WTC11 (cell line): ENCODE data around the gene BCL11B. TPM values are rescaled to one million over a fixed set of nuclear protein-coding genes. Genes with fewer than 3 reads are reported as not detected.
A peak's percentile ranks its signal among the peaks of the same experiment; 100 is the strongest.

Experiments
- ATAC-seq: fragments of 200-7000 bp; cut with Tn5 transposase; 2 replicates; pipeline ENCODE4 v1.10.0; 2021; ENCODE audit warnings: mild to moderate bottlenecking, moderate library complexity
- CTCF ChIA-PET: fragments of 300-600 bp; sonication (Branson Sonifier 250); formaldehyde crosslinking; loops from one replicate; lab custom pipeline; 2021; ENCODE audit warnings: antibody characterized with exemption; lab: Charles Lee
- POLR2A ChIA-PET: fragments of 350-600 bp; sonication (Branson Sonifier 250); formaldehyde crosslinking; loops from one replicate; lab custom pipeline; 2021; ENCODE audit warnings: antibody characterized with exemption; lab: Charles Lee
- DNase-seq: peaks from one replicate; pipeline ENCODE4 v3.0.0; 2021; ENCODE audit warnings: low spot score
- H3K27ac Mint-ChIP-seq: 2 replicates; pipeline ENCODE4 v1.8.0; 2021; ENCODE audit warnings: mixed read lengths
- H3K27me3 Mint-ChIP-seq: 2 replicates; pipeline ENCODE4 v1.8.0; 2021; ENCODE audit warnings: low read depth, mild to moderate bottlenecking, moderate library complexity, mixed read lengths
- H3K36me3 Mint-ChIP-seq: 2 replicates; pipeline ENCODE4 v1.8.0; 2021; ENCODE audit warnings: mixed read lengths
- H3K4me1 Mint-ChIP-seq: 2 replicates; pipeline ENCODE4 v1.8.0; 2022; ENCODE audit warnings: mixed read lengths
- H3K4me3 Mint-ChIP-seq: 2 replicates; pipeline ENCODE4 v1.8.0; 2021; ENCODE audit warnings: mild to moderate bottlenecking, moderate library complexity, mixed read lengths
- H3K9me3 Mint-ChIP-seq: 2 replicates; pipeline ENCODE4 v1.8.0; 2021; ENCODE audit warnings: mixed read lengths
- CBFB ChIP-seq: sonication (generic); formaldehyde crosslinking; IDR thresholded peaks from 2 replicates; pipeline ENCODE4 v1.8.1; 2022; ENCODE audit warnings: mild to moderate bottlenecking, low read depth, missing genetic modification reagents
- FOXJ3 ChIP-seq: sonication (generic); formaldehyde crosslinking; IDR thresholded peaks from 2 replicates; pipeline ENCODE4 v1.9.0; 2021; ENCODE audit warnings: missing genetic modification reagents, mild to moderate bottlenecking, borderline replicate concordance
- KAT7 ChIP-seq: sonication (generic); formaldehyde crosslinking; IDR thresholded peaks from 2 replicates; pipeline ENCODE4 v1.8.1; 2023; ENCODE audit warnings: missing genetic modification reagents, mild to moderate bottlenecking, borderline replicate concordance
- TCF7 ChIP-seq: sonication (generic); formaldehyde crosslinking; IDR thresholded peaks from 2 replicates; pipeline ENCODE4 v1.8.0; 2022; ENCODE audit warnings: mild to moderate bottlenecking, low read depth, missing genetic modification reagents, moderate library complexity
- TEAD4 ChIP-seq: sonication (generic); formaldehyde crosslinking; IDR thresholded peaks from 2 replicates; pipeline ENCODE4 v1.8.0; 2022; ENCODE audit warnings: mild to moderate bottlenecking, missing genetic modification reagents
- total RNA-seq: library from RNA; stranded (reverse); gene quantifications from 3 replicates; pipeline ENCODE4 v1.2.3, GENCODE V29; 2021
- TF ChIP-seq, protein P1 (sequence below): fragments of 250-450 bp; sonication (Bioruptor Pico); IDR thresholded peaks from 2 replicates; pipeline ENCODE4 v1.8.0; 2021; ENCODE audit warnings: mild to moderate bottlenecking
- TF ChIP-seq, protein P2 (sequence below): sonication (generic); formaldehyde crosslinking; IDR thresholded peaks from 2 replicates; pipeline ENCODE4 v1.8.0; 2022; ENCODE audit warnings: missing genetic modification reagents
- TF ChIP-seq, protein P3 (sequence below): sonication (generic); formaldehyde crosslinking; IDR thresholded peaks from 2 replicates; pipeline ENCODE4 v1.8.0; 2022; ENCODE audit warnings: mild to moderate bottlenecking, missing genetic modification reagents
- TF ChIP-seq, protein P4 (sequence below): sonication (generic); formaldehyde crosslinking; IDR thresholded peaks from 2 replicates; pipeline ENCODE4 v1.8.1; 2022; ENCODE audit warnings: mild to moderate bottlenecking, moderate library complexity, missing genetic modification reagents
- TF ChIP-seq, protein P5 (sequence below): sonication (generic); formaldehyde crosslinking; IDR thresholded peaks from 2 replicates; pipeline ENCODE4 v1.8.0; 2023; ENCODE audit warnings: missing genetic modification reagents

The BCL11B gene
- total RNA-seq, 1 experiment from 2014 or later: 9.1 TPM

DNA sequence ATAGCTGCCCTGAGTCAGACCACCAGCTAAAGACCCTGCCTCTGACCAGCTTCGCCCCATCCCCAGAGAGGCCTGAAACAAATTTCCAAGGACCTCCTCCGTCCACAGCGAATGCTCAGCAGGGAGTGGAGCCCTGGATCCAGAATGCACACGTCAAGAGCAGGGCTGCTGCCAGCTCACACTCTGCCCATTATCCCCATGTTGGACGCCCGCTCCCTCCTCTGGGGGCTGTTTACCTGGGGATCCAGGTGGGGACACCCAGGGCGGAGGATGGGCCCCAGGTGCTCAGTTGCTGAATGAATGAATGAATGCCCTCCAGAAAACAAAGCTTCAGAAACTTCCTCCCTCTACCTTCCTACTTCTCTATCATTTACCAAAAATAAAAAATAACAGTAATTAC, 18.1 kb downstream of the BCL11B start:
- POLR2A ChIA-PET: no interaction called here
- CTCF ChIA-PET: interaction anchor here (0.7 to 2.0 kb wide), 5 partner anchors 13 to 66 kb away, joined by 3 to 9 read pairs (median 4); no protein-coding TSS in a partner anchor

DNA sequence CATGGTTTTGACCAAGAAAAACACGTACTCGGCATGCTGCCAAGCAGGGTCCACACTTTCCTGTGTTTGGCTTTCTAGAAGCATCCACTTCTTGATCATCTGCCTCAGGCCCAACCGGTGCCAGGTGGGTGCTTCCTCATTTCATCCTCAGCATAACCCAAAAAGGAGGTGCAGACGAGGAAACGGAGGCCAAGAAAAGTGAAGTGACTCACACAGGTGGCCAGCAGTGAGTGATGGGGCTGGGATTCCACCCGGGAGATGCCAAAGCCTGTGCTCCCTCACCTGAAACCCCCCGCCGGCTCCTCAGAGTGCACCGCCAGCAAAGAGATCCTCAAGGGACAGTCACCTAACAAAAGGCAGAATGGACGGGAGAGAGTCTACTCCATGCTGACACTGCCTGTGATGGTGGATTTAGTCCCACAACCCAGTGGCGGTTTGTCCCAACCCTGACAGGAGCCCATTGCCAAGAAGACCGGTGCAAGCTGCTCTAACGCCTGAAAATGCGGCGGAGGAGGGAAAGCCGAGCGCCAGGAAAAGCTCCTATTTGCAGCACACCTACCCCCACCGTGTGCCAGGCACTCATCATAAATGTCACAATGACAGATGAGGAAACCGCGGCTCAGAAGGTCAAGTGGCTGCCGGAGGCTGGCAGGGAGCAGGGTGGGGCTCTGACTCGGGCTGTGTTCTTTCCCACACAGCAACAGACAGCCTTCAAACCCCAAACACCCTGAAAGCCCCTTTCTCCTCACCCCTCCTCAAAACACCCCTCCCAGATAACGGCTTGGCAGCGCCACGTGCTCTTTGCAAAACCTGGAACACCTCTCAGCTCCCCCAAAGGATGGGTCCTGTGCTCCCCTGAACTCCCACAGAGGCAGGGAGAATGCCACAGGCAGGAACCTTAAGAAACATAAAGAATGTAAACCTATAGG, 18.8 kb downstream of the BCL11B start:
- ATAC-seq (no peak), DNase-seq (no peak)
- ChIA-PET POLR2A (no interaction called here), CTCF (interaction anchor here (0.7 to 2.0 kb wide), 4 partner anchors 14 to 22 kb away, joined by 3 to 9 read pairs (median 4); no protein-coding TSS in a partner anchor)
- Mint-ChIP-seq H3K27ac (no peak overlapping the region; the same call in 1 of the 2 replicates), H3K4me1 (peaks cover 57% of the 10 kb centered on the region), H3K4me3 (no peak overlapping the region), H3K36me3 (peaks cover 3% of the 10 kb centered on the region), H3K9me3 (no peaks in the 10 kb centered on the region), H3K27me3 (no peaks in the 10 kb centered on the region)
- TF ChIP-seq, protein P1, sequence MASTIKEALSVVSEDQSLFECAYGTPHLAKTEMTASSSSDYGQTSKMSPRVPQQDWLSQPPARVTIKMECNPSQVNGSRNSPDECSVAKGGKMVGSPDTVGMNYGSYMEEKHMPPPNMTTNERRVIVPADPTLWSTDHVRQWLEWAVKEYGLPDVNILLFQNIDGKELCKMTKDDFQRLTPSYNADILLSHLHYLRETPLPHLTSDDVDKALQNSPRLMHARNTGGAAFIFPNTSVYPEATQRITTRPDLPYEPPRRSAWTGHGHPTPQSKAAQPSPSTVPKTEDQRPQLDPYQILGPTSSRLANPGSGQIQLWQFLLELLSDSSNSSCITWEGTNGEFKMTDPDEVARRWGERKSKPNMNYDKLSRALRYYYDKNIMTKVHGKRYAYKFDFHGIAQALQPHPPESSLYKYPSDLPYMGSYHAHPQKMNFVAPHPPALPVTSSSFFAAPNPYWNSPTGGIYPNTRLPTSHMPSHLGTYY (CRISPR knock-in tag): no peak
- TF ChIP-seq, protein P2, sequence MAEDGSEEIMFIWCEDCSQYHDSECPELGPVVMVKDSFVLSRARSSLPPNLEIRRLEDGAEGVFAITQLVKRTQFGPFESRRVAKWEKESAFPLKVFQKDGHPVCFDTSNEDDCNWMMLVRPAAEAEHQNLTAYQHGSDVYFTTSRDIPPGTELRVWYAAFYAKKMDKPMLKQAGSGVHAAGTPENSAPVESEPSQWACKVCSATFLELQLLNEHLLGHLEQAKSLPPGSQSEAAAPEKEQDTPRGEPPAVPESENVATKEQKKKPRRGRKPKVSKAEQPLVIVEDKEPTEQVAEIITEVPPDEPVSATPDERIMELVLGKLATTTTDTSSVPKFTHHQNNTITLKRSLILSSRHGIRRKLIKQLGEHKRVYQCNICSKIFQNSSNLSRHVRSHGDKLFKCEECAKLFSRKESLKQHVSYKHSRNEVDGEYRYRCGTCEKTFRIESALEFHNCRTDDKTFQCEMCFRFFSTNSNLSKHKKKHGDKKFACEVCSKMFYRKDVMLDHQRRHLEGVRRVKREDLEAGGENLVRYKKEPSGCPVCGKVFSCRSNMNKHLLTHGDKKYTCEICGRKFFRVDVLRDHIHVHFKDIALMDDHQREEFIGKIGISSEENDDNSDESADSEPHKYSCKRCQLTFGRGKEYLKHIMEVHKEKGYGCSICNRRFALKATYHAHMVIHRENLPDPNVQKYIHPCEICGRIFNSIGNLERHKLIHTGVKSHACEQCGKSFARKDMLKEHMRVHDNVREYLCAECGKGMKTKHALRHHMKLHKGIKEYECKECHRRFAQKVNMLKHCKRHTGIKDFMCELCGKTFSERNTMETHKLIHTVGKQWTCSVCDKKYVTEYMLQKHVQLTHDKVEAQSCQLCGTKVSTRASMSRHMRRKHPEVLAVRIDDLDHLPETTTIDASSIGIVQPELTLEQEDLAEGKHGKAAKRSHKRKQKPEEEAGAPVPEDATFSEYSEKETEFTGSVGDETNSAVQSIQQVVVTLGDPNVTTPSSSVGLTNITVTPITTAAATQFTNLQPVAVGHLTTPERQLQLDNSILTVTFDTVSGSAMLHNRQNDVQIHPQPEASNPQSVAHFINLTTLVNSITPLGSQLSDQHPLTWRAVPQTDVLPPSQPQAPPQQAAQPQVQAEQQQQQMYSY (CRISPR knock-in tag): peak; percentile 47; the same call in 1 of the 2 replicates

More for the DNA sequence above, 18.1 kb downstream of the BCL11B start:
- TF ChIP-seq TEAD4 (CRISPR knock-in tag) (no peak), TCF7 (CRISPR knock-in tag) (no peak), CBFB (CRISPR knock-in tag) (no peak), KAT7 (CRISPR knock-in tag) (no peak), FOXJ3 (no peak)
- TF ChIP-seq, protein P3, sequence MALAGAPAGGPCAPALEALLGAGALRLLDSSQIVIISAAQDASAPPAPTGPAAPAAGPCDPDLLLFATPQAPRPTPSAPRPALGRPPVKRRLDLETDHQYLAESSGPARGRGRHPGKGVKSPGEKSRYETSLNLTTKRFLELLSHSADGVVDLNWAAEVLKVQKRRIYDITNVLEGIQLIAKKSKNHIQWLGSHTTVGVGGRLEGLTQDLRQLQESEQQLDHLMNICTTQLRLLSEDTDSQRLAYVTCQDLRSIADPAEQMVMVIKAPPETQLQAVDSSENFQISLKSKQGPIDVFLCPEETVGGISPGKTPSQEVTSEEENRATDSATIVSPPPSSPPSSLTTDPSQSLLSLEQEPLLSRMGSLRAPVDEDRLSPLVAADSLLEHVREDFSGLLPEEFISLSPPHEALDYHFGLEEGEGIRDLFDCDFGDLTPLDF (CRISPR knock-in tag): no peak
- TF ChIP-seq, protein P2 (CRISPR knock-in tag): no peak
- TF ChIP-seq, protein P4, sequence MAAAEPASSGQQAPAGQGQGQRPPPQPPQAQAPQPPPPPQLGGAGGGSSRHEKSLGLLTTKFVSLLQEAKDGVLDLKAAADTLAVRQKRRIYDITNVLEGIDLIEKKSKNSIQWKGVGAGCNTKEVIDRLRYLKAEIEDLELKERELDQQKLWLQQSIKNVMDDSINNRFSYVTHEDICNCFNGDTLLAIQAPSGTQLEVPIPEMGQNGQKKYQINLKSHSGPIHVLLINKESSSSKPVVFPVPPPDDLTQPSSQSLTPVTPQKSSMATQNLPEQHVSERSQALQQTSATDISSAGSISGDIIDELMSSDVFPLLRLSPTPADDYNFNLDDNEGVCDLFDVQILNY: no peak
- TF ChIP-seq, protein P5, sequence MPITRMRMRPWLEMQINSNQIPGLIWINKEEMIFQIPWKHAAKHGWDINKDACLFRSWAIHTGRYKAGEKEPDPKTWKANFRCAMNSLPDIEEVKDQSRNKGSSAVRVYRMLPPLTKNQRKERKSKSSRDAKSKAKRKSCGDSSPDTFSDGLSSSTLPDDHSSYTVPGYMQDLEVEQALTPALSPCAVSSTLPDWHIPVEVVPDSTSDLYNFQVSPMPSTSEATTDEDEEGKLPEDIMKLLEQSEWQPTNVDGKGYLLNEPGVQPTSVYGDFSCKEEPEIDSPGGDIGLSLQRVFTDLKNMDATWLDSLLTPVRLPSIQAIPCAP (CRISPR knock-in tag): no peak
- no peaks in the 10 kb centered on the region for H3K27me3 Mint-ChIP-seq
- peaks cover 3% of the 10 kb centered on the region for H3K36me3 Mint-ChIP-seq
- no peak overlapping the region for H3K4me3 Mint-ChIP-seq
- ATAC-seq (no peak), DNase-seq (no peak)
- H3K4me1 Mint-ChIP-seq: peaks cover 57% of the 10 kb centered on the region
- H3K9me3 Mint-ChIP-seq: no peaks in the 10 kb centered on the region
- no peak overlapping the region for H3K27ac Mint-ChIP-seq
